Measurements from ENCODE around the gene TPCN2.
A peak's percentile ranks its signal among the peaks of the same experiment; 100 is the strongest.

The TPCN2 gene

DNA sequence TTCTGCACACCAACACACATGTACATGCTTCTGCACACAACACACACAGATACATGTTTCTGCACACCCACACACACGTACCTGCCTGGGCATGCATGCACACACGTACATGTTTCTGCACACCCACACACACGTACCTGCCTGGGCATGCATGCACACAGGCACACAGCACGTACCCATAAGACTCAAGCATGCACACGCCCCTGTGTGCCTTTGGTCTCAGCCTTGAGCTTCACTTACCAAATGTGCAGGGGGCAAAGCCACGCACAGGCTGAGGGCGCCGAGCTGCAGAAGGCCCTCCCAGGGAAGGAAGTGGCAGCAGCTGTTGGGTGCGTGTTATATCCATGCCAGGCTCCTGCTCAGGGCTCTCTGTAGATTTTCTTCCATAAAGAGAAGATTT is 72.3 kb downstream of the TPCN2 start:
- H3K36me3 ChIP-seq (ENCODE audit: insufficient read depth, low read length), result no peaks in the 10 kb centered on the region
- no peaks in the 10 kb centered on the region for H3K27me3 ChIP-seq (ENCODE audit: insufficient read depth, low read length, poor library complexity)
- ATAC-seq (ENCODE audit: insufficient read depth, low read depth) (no peak), DNase-seq (no peak)
- H3K4me3 ChIP-seq (ENCODE audit: low read depth in 1 of 2, low read length in 2 of 2), result no peak overlapping the region
- H3K79me2 ChIP-seq (ENCODE audit: insufficient read depth, low read length), result no peaks in the 10 kb centered on the region
- no peak overlapping the region for H3K27ac ChIP-seq (ENCODE audit: low read length)
- no peak overlapping the region for H3K9ac ChIP-seq (ENCODE audit: low read depth, low read length)
- H4K20me1 ChIP-seq (ENCODE audit: insufficient read depth, low read length), result peaks cover 5% of the 10 kb centered on the region; the same call in 1 of the 2 replicates
- no peak for TF ChIP-seq EZH2 (IDR thresholded peaks at IDR 0.05; ENCODE audit: borderline replicate concordance, low read depth, low read length, severe bottlenecking)
- H3K9me3 ChIP-seq (ENCODE audit: insufficient read depth, low read length, severe bottlenecking), result no peaks in the 10 kb centered on the region
- H3K4me1 ChIP-seq (ENCODE audit: insufficient read depth, low read length), result no peaks in the 10 kb centered on the region
- H3K4me2 ChIP-seq (ENCODE audit: insufficient read depth, low read length), result no peak overlapping the region
- H2AFZ ChIP-seq (ENCODE audit: low read depth, low read length), result no peak overlapping the region

DNA sequence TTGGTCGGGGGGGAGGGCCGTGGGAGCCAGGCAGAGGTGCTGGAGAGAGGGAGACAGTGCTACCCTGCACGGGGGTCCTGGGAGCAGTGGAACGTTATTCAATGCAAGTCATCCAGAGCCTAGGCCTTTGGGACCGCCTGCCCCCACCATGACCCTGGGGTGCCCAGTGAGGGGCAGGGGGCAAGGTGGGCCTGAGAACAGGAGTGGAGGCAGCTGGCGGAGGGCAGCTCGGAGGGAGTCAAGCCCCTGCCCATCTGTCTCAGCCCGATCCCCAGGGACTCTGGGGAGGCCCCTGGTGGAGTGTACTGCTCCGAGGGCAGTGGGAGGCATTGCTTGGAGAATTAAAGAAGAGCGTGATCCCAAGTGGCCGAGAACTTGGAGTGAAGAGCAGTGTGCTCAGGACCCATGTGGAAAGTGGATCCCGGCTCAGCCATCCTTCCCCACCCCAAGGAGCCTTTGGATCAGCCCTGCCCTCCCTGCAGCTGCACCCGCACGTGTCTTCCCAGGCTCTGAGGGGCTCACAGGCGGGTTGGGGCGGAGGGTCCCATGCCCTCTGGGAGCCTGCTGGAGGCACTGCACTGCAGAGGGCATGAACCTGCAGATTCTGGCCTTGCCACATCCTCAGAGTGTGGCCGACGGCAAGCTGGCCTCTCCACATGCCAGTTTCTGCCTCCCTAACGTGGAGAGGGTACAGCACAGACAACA is 73.0 kb downstream of the TPCN2 start:
- Histone ChIP-seq H3K9ac (ENCODE audit: low read depth, low read length) (no peak overlapping the region), H4K20me1 (ENCODE audit: insufficient read depth, low read length) (peaks cover 5% of the 10 kb centered on the region; the same call in 1 of the 2 replicates), H3K36me3 (ENCODE audit: insufficient read depth, low read length) (no peaks in the 10 kb centered on the region), H3K4me2 (ENCODE audit: insufficient read depth, low read length) (no peak overlapping the region), H3K4me3 (ENCODE audit: low read depth in 1 of 2, low read length in 2 of 2) (no peak overlapping the region), H3K4me1 (ENCODE audit: insufficient read depth, low read length) (no peaks in the 10 kb centered on the region), H3K9me3 (ENCODE audit: insufficient read depth, low read length, severe bottlenecking) (no peaks in the 10 kb centered on the region), H3K27me3 (ENCODE audit: insufficient read depth, low read length, poor library complexity) (no peaks in the 10 kb centered on the region), H3K27ac (ENCODE audit: low read length) (no peak overlapping the region), H3K79me2 (ENCODE audit: insufficient read depth, low read length) (no peaks in the 10 kb centered on the region), H2AFZ (ENCODE audit: low read depth, low read length) (no peak overlapping the region)
- TF ChIP-seq, protein P1, sequence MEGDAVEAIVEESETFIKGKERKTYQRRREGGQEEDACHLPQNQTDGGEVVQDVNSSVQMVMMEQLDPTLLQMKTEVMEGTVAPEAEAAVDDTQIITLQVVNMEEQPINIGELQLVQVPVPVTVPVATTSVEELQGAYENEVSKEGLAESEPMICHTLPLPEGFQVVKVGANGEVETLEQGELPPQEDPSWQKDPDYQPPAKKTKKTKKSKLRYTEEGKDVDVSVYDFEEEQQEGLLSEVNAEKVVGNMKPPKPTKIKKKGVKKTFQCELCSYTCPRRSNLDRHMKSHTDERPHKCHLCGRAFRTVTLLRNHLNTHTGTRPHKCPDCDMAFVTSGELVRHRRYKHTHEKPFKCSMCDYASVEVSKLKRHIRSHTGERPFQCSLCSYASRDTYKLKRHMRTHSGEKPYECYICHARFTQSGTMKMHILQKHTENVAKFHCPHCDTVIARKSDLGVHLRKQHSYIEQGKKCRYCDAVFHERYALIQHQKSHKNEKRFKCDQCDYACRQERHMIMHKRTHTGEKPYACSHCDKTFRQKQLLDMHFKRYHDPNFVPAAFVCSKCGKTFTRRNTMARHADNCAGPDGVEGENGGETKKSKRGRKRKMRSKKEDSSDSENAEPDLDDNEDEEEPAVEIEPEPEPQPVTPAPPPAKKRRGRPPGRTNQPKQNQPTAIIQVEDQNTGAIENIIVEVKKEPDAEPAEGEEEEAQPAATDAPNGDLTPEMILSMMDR (IDR thresholded peaks at IDR 0.05; ENCODE audit: borderline replicate concordance, extremely low read depth, low read length, poor library complexity, severe bottlenecking), result no peak
- no peak for TF ChIP-seq EZH2 (IDR thresholded peaks at IDR 0.05; ENCODE audit: borderline replicate concordance, low read depth, low read length, severe bottlenecking)
- ATAC-seq (ENCODE audit: insufficient read depth, low read depth) (no peak), DNase-seq (no peak)

DNA sequence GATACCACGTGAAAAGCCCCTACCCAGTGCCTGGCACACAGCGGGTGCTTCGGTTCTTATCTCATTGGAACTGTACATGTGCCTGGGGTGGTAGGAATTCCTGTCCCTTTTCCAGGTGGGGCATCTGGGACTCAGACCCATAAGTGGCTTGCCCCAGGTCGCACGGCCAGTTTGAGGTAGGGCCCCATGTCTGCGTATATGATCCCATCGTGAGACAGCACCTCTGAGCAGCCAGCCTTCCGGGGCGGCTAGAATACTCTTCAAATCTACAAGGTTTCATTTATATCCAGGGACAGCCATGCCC is 73.5 kb downstream of the TPCN2 start:
- H3K27me3 ChIP-seq (ENCODE audit: insufficient read depth, low read length, poor library complexity), result no peaks in the 10 kb centered on the region
- no peaks in the 10 kb centered on the region for H3K4me1 ChIP-seq (ENCODE audit: insufficient read depth, low read length)
- no peak for DNase-seq
- no peak overlapping the region for H3K4me3 ChIP-seq (ENCODE audit: low read depth in 1 of 2, low read length in 2 of 2)
- H3K36me3 ChIP-seq (ENCODE audit: insufficient read depth, low read length), result no peaks in the 10 kb centered on the region
- no peak for ATAC-seq (ENCODE audit: insufficient read depth, low read depth)
- H3K4me2 ChIP-seq (ENCODE audit: insufficient read depth, low read length), result no peak overlapping the region
- H3K9ac ChIP-seq (ENCODE audit: low read depth, low read length), result no peak overlapping the region
- H4K20me1 ChIP-seq (ENCODE audit: insufficient read depth, low read length), result peaks cover 3% of the 10 kb centered on the region; the same call in 1 of the 2 replicates
- H3K27ac ChIP-seq (ENCODE audit: low read length), result no peak overlapping the region
- H3K9me3 ChIP-seq (ENCODE audit: insufficient read depth, low read length, severe bottlenecking), result no peaks in the 10 kb centered on the region
- H3K79me2 ChIP-seq (ENCODE audit: insufficient read depth, low read length), result no peaks in the 10 kb centered on the region
- TF ChIP-seq EZH2 (IDR thresholded peaks at IDR 0.05; ENCODE audit: borderline replicate concordance, low read depth, low read length, severe bottlenecking), result no peak
- TF ChIP-seq, protein P1 (IDR thresholded peaks at IDR 0.05; ENCODE audit: borderline replicate concordance, extremely low read depth, low read length, poor library complexity, severe bottlenecking), result no peak
- no peak overlapping the region for H2AFZ ChIP-seq (ENCODE audit: low read depth, low read length)

DNA sequence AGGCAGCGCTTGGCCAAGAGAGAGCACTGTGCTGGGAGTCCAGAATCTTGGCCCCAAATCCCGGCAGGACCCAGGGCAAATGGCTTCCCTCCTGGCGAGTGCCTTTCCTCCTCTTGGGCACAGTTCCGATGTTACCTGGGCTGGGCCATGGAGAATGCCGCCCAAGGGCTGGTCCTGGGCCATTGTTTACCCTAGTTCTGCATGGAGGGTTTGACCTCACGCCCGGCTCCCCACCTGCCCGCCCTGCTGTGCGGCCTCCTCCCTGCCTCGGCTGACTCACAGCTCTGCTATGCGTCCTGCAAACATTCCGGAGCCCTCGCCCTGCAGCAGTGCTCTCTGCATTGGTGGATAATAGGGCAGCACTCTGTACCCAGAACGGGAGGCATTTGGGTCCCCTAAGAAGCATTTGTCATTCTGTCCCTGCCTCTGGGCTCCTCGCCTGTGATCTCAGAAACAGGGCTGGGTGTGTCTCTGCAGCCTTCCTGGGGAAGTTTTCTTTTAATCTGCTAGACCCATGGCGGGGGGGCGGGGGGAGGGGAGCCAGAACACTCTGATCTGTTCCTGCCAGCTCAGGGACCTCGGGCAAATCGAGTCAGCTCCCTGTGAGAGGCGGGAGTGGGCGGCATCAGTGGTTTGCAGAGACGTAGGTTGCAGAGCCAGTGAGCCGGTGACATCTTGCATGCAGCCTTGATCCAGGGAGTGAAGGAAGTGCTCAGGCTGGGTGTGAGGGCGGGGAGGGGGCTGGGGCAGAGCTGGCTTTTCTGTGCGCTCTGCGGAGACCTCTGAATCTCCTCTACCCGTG is 74.1 kb downstream of the TPCN2 start:
- TF ChIP-seq, protein P1 (IDR thresholded peaks at IDR 0.05; ENCODE audit: borderline replicate concordance, extremely low read depth, low read length, poor library complexity, severe bottlenecking), result no peak
- TF ChIP-seq EZH2 (IDR thresholded peaks at IDR 0.05; ENCODE audit: borderline replicate concordance, low read depth, low read length, severe bottlenecking), result no peak

More for the DNA sequence above, 74.1 kb downstream of the TPCN2 start:
- Histone ChIP-seq H3K9ac (ENCODE audit: low read depth, low read length) (no peak overlapping the region), H2AFZ (ENCODE audit: low read depth, low read length) (no peak overlapping the region), H3K9me3 (ENCODE audit: insufficient read depth, low read length, severe bottlenecking) (no peaks in the 10 kb centered on the region), H3K79me2 (ENCODE audit: insufficient read depth, low read length) (no peaks in the 10 kb centered on the region), H3K27ac (ENCODE audit: low read length) (no peak overlapping the region), H3K4me1 (ENCODE audit: insufficient read depth, low read length) (no peaks in the 10 kb centered on the region), H3K4me3 (ENCODE audit: low read depth in 1 of 2, low read length in 2 of 2) (no peak overlapping the region), H4K20me1 (ENCODE audit: insufficient read depth, low read length) (no peaks in the 10 kb centered on the region), H3K4me2 (ENCODE audit: insufficient read depth, low read length) (no peak overlapping the region), H3K36me3 (ENCODE audit: insufficient read depth, low read length) (no peaks in the 10 kb centered on the region), H3K27me3 (ENCODE audit: insufficient read depth, low read length, poor library complexity) (no peaks in the 10 kb centered on the region)
- peak; percentile 44; the same call in 1 of the 3 replicates for ATAC-seq (ENCODE audit: insufficient read depth, low read depth)
- DNase-seq, result peak; percentile 19

Data from DND-41 (cell line).